Keratinocyte (primary cell): ENCODE data around the gene USP53. TPM values are rescaled to one million over a fixed set of nuclear protein-coding genes. Genes with fewer than 3 reads are reported as not detected.
"Not testable (repeated sequence)": the region's sequence is repeated elsewhere in the genome, so short reads cannot be mapped to it uniquely, and the experiment has no call there.

ENCODE experiments used
- DNase-seq: peaks from one replicate; pipeline ENCODE4 v3.0.0-alpha.2; 2011; ENCODE audit warnings: low read depth, missing footprints, low spot score
- FAIRE-seq: peaks from 2 replicates; lab custom pipeline; 2011; peaks lifted over from hg19 to GRCh38; lab: Jason Lieb, UNC
- H2AFZ ChIP-seq: 2 replicates; pipeline ENCODE4 v1.6.0; 2012; ENCODE audit warnings: low read length, control low read depth, inconsistent platforms; ENCODE audit not compliant: control insufficient read depth
- H3K27ac ChIP-seq: 2 replicates; pipeline ENCODE4 v1.5.1; 2011; ENCODE audit warnings: low read length; ENCODE audit not compliant: control insufficient read depth, insufficient read depth
- H3K27me3 ChIP-seq: 3 replicates; pipeline ENCODE4 v1.6.0; 2011; ENCODE audit warnings: low read length; ENCODE audit not compliant: control insufficient read depth, insufficient read depth; ENCODE audit errors: extremely low read depth
- H3K36me3 ChIP-seq, 2 experiments: 2 replicates in 1 of 2; 3 replicates in 1 of 2; pipeline ENCODE4 v1.5.1; 2011; ENCODE audit warnings: low read length in 2 of 2, mild to moderate bottlenecking in 1 of 2; ENCODE audit not compliant: control insufficient read depth in 2 of 2, insufficient read depth in 2 of 2; ENCODE audit errors: extremely low read depth in 1 of 2
- H3K4me1 ChIP-seq: 3 replicates; pipeline ENCODE4 v1.5.1; 2011; ENCODE audit warnings: low read length; ENCODE audit not compliant: control insufficient read depth, insufficient read depth; ENCODE audit errors: extremely low read depth
- H3K4me2 ChIP-seq: 3 replicates; pipeline ENCODE4 v1.6.0; 2011; ENCODE audit warnings: low read depth, low read length; ENCODE audit not compliant: control insufficient read depth, insufficient read depth; ENCODE audit errors: extremely low read depth
- H3K4me3 ChIP-seq, 3 experiments: fragments of 200-600 bp in 1 of 3; sonication (generic) in 1 of 3; 2 replicates in 2 of 3; 3 replicates in 1 of 3; pipeline ENCODE4 v1.5.1; 2011 to 2016; ENCODE audit warnings: low read length in 3 of 3, mild to moderate bottlenecking in 3 of 3, control low read depth in 2 of 3, inconsistent platforms in 1 of 3, low read depth in 1 of 3, mixed read lengths in 1 of 3, mixed run types in 1 of 3, moderate library complexity in 1 of 3; ENCODE audit not compliant: control insufficient read depth in 2 of 3, insufficient read depth in 2 of 3; ENCODE audit errors: extremely low read depth in 1 of 3
- H3K79me2 ChIP-seq: 2 replicates; pipeline ENCODE4 v1.6.0; 2012; ENCODE audit warnings: low read length; ENCODE audit not compliant: control insufficient read depth, insufficient read depth
- H3K9ac ChIP-seq: 3 replicates; pipeline ENCODE4 v1.6.0; 2011; ENCODE audit warnings: low read length; ENCODE audit not compliant: control insufficient read depth, insufficient read depth; ENCODE audit errors: extremely low read depth
- H3K9me1 ChIP-seq: 3 replicates; pipeline ENCODE4 v1.6.0; 2011; ENCODE audit warnings: low read length; ENCODE audit not compliant: control insufficient read depth, insufficient read depth; ENCODE audit errors: extremely low read depth
- H3K9me3 ChIP-seq: 2 replicates; pipeline ENCODE4 v1.5.1; 2012; ENCODE audit warnings: low read depth, low read length; ENCODE audit not compliant: control insufficient read depth
- H4K20me1 ChIP-seq: 3 replicates; pipeline ENCODE4 v1.6.0; 2011; ENCODE audit warnings: low read length; ENCODE audit not compliant: control insufficient read depth, insufficient read depth; ENCODE audit errors: extremely low read depth
- EZH2 ChIP-seq: IDR thresholded peaks from one replicate; pipeline ENCODE4 v1.6.1; 2012; ENCODE audit warnings: inconsistent platforms, mild to moderate bottlenecking, low read length, moderate library complexity
- dilution Hi-C: fragments of 300-500 bp; cut with MboI; formaldehyde crosslinking; loops from one replicate; pipeline ENCODE4 v1.7.0; 2020; ENCODE audit warnings: low sequenced_read_pairs; ENCODE audit not compliant: extremely low pct_ligation_motif_present
- polyA plus RNA-seq, 5 experiments: library from polyadenylated mRNA; depleted of rRNA in 3 of 5; stranded (reverse) in 3 of 5; stranded (forward) in 1 of 5; unstranded in 1 of 5; fragments of >200 nt; gene quantifications; 1 replicate in 1 of 5; 2 replicates in 3 of 5; 3 replicates in 1 of 5; pipeline versions ENCODE4 v1.2.1 to v1.2.3, GENCODE V29; 2011 to 2012; ENCODE audit warnings: missing spikeins in 2 of 5, low read depth in 1 of 5, low replicate concordance in 1 of 5
- TF ChIP-seq, protein P1 (sequence below), 3 experiments: IDR thresholded peaks in 1 of 3; conservative IDR thresholded peaks in 1 of 3; optimal IDR thresholded peaks in 1 of 3; 2 replicates in 2 of 3; 3 replicates in 1 of 3; pipeline versions ENCODE3 to v1.5.1; 2011; ENCODE audit warnings: low read length in 3 of 3, mild to moderate bottlenecking in 3 of 3, moderate library complexity in 2 of 3, control low read depth in 1 of 3, inconsistent platforms in 1 of 3; ENCODE audit not compliant: insufficient read depth in 2 of 3; ENCODE audit errors: extremely low read depth in 1 of 3

USP53 gene
- polyA plus RNA-seq, 1 donor (not counting 4 experiments of a cell fraction or from before 2014, with no cell fraction given) = 29.0 TPM

- FAIRE-seq = no peak
Observed at GRCh38 chr4:119328695-119329094, 116.2 kb downstream of the USP53 start.

GRCh38 chr4:119329835-119330620 is 117.5 kb downstream of the USP53 start:
- Histone ChIP-seq H3K9me3 (no peaks in the 10 kb centered on the region), H3K9me1 (no peaks in the 10 kb centered on the region), H3K79me2 (no peaks in the 10 kb centered on the region), H3K4me1 (no peaks in the 10 kb centered on the region), H3K4me3 (no peak overlapping the region), H3K27me3 (no peaks in the 10 kb centered on the region), H3K27ac (no peak overlapping the region), H3K9ac (no peak overlapping the region), H4K20me1 (no peaks in the 10 kb centered on the region), H2AFZ (no peak overlapping the region), H3K36me3 (no peaks in the 10 kb centered on the region), H3K4me2 (no peak overlapping the region)
- TF ChIP-seq EZH2 = no peak
- TF ChIP-seq, protein P1, sequence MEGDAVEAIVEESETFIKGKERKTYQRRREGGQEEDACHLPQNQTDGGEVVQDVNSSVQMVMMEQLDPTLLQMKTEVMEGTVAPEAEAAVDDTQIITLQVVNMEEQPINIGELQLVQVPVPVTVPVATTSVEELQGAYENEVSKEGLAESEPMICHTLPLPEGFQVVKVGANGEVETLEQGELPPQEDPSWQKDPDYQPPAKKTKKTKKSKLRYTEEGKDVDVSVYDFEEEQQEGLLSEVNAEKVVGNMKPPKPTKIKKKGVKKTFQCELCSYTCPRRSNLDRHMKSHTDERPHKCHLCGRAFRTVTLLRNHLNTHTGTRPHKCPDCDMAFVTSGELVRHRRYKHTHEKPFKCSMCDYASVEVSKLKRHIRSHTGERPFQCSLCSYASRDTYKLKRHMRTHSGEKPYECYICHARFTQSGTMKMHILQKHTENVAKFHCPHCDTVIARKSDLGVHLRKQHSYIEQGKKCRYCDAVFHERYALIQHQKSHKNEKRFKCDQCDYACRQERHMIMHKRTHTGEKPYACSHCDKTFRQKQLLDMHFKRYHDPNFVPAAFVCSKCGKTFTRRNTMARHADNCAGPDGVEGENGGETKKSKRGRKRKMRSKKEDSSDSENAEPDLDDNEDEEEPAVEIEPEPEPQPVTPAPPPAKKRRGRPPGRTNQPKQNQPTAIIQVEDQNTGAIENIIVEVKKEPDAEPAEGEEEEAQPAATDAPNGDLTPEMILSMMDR (optimal IDR thresholded peaks at IDR 0.05 in 1 of 3, IDR thresholded peaks at IDR 0.05 in 1 of 3, conservative IDR thresholded peaks at IDR 0.05 in 1 of 3; ENCODE audit: extremely low read depth in 1 of 3, insufficient read depth in 2 of 3, low read length in 3 of 3) = no peak
- FAIRE-seq (no peak), DNase-seq (no peak)
- dilution Hi-C loops = no loop called here

More at GRCh38 chr4:119328695-119329094, 116.2 kb downstream of the USP53 start:
- no peak for DNase-seq
- Histone ChIP-seq H3K9me1 (no peaks in the 10 kb centered on the region), H3K9me3 (no peaks in the 10 kb centered on the region), H4K20me1 (no peaks in the 10 kb centered on the region), H3K4me3 (no peak overlapping the region), H3K36me3 (no peaks in the 10 kb centered on the region), H3K9ac (no peak overlapping the region), H3K4me2 (no peak overlapping the region), H2AFZ (no peak overlapping the region), H3K79me2 (no peaks in the 10 kb centered on the region), H3K27me3 (no peaks in the 10 kb centered on the region), H3K4me1 (no peaks in the 10 kb centered on the region), H3K27ac (no peak overlapping the region)
- no peak for TF ChIP-seq EZH2
- TF ChIP-seq, protein P1 (optimal IDR thresholded peaks at IDR 0.05 in 1 of 3, IDR thresholded peaks at IDR 0.05 in 1 of 3, conservative IDR thresholded peaks at IDR 0.05 in 1 of 3; ENCODE audit: extremely low read depth in 1 of 3, insufficient read depth in 2 of 3, low read length in 3 of 3) = no peak
- dilution Hi-C loops = no loop called here

GRCh38 chr4:119336332-119336979 is 123.9 kb downstream of the USP53 start:
- H3K9me3 ChIP-seq, H3K9me1 ChIP-seq, H3K27me3 ChIP-seq, H3K4me1 ChIP-seq, H3K27ac ChIP-seq, H3K9ac ChIP-seq, H2AFZ ChIP-seq, H3K4me3 ChIP-seq, H3K4me2 ChIP-seq, DNase-seq, dilution Hi-C loops, H3K79me2 ChIP-seq, H3K36me3 ChIP-seq, H4K20me1 ChIP-seq: not testable (repeated sequence)
- peak; percentile 95 for FAIRE-seq
